Thymus (tissue), 11 donors: ENCODE data around the gene SLFN14. TPM values are rescaled to one million over a fixed set of nuclear protein-coding genes. Genes with fewer than 3 reads are reported as not detected.
"Not testable (repeated sequence)": the region's sequence is repeated elsewhere in the genome, so short reads cannot be mapped to it uniquely, and the experiment has no call there.

Source experiments
- DNase-seq, 9 donors: peaks; one replicate each; pipeline ENCODE4 v3.0.0-alpha.2; 2013; ENCODE audit warnings: low spot score in 9 of 9, low read depth in 6 of 9, missing footprints in 1 of 9
- H3K27ac ChIP-seq, 2 donors: one replicate each; pipeline ENCODE4 v1.5.1; 2013; ENCODE audit warnings: control low read depth in 1 of 2, low read depth in 1 of 2, low read length in 1 of 2, mild to moderate bottlenecking in 1 of 2, moderate library complexity in 1 of 2
- H3K27me3 ChIP-seq, 2 donors: one replicate each; pipeline ENCODE4 v1.5.1; 2013; ENCODE audit warnings: low read length in 1 of 2; ENCODE audit not compliant: control insufficient read depth in 2 of 2, insufficient read depth in 1 of 2
- H3K36me3 ChIP-seq, 2 donors: one replicate each; pipeline ENCODE4 v1.5.1; 2013; ENCODE audit warnings: low read length in 1 of 2, mild to moderate bottlenecking in 1 of 2, moderate library complexity in 1 of 2; ENCODE audit not compliant: control insufficient read depth in 2 of 2, insufficient read depth in 2 of 2
- H3K4me1 ChIP-seq, 2 donors: one replicate each; pipeline ENCODE4 v1.5.1; 2013; ENCODE audit warnings: low read length in 2 of 2; ENCODE audit not compliant: control insufficient read depth in 2 of 2, insufficient read depth in 2 of 2
- H3K4me3 ChIP-seq, 2 donors: one replicate each; pipeline ENCODE4 v1.5.1; 2013; ENCODE audit warnings: low read length in 2 of 2, control low read depth in 1 of 2, mild to moderate bottlenecking in 1 of 2
- H3K9me3 ChIP-seq, 2 donors: one replicate each; pipeline ENCODE4 v1.5.1; 2013; ENCODE audit warnings: low read length in 1 of 2, mild to moderate bottlenecking in 1 of 2; ENCODE audit not compliant: control insufficient read depth in 2 of 2, insufficient read depth in 1 of 2
- WGBS: extraction: QIAGEN DNeasy Blood & Tissue Kit; methylation state at CpG from one replicate; pipeline ENCODE4 v1.1.7; 2013; 5-methylcytosine and 5-hydroxymethylcytosine counted together
- polyA plus RNA-seq: library from polyadenylated mRNA; stranded (reverse); fragments of 200-250 nt; gene quantifications from one replicate; pipeline ENCODE4 v1.2.3, GENCODE V29; 2013
- total RNA-seq: library from RNA; stranded (reverse); fragments of 120-200 nt; gene quantifications from one replicate; pipeline ENCODE4 v1.2.4, GENCODE V29; 2013
- donor health status: healthy.

The SLFN14 gene
- total and polyA plus RNA-seq, 2 donors, result 0.02 to 0.19 TPM

- 60% methylated on average over 1 of the region's 1 CpG for WGBS
- H3K4me1 ChIP-seq, result peaks cover 0 to 6% of the 10 kb centered on the region in 2 donors
- no peaks in the 10 kb centered on the region for H3K9me3 ChIP-seq
- no peaks in the 10 kb centered on the region for H3K36me3 ChIP-seq
- no peaks in the 10 kb centered on the region for H3K27me3 ChIP-seq
- H3K4me3 ChIP-seq, result no peak overlapping the region
- H3K27ac ChIP-seq, result no peak overlapping the region
- DNase-seq, result no peak
Measured at GRCh38 chr17:35521150-35521549, 39.5 kb downstream of the SLFN14 start.

GRCh38 chr17:35519906-35520442 is 40.6 kb downstream of the SLFN14 start:
- H3K4me3 ChIP-seq, result no peak overlapping the region
- WGBS, result 98% methylated on average over 8 of the region's 8 CpGs
- no peak for DNase-seq
- H3K4me1 ChIP-seq, result peaks cover 0 to 6% of the 10 kb centered on the region in 2 donors
- H3K27me3 ChIP-seq, result no peaks in the 10 kb centered on the region
- H3K27ac ChIP-seq, result no peak overlapping the region
- no peaks in the 10 kb centered on the region for H3K9me3 ChIP-seq
- no peaks in the 10 kb centered on the region for H3K36me3 ChIP-seq

GRCh38 chr17:35519439-35519838 is 41.2 kb downstream of the SLFN14 start:
- Histone ChIP-seq H3K27ac (no peak overlapping the region), H3K4me1 (peaks cover 0 to 6% of the 10 kb centered on the region in 2 donors), H3K4me3 (no peak overlapping the region), H3K36me3 (no peaks in the 10 kb centered on the region), H3K9me3 (no peaks in the 10 kb centered on the region), H3K27me3 (no peaks in the 10 kb centered on the region)
- DNase-seq, result no peak
- 89% methylated on average over 3 of the region's 3 CpGs for WGBS

GRCh38 chr17:35518431-35518830 is 42.2 kb downstream of the SLFN14 start:
- not testable (repeated sequence) for H3K27ac ChIP-seq, H3K9me3 ChIP-seq, DNase-seq, H3K36me3 ChIP-seq, H3K4me1 ChIP-seq, H3K4me3 ChIP-seq, H3K27me3 ChIP-seq
- 70% methylated on average over 5 of the region's 5 CpGs for WGBS

- no peaks in the 10 kb centered on the region for H3K4me1 ChIP-seq
- DNase-seq, result no peak
- H3K27ac ChIP-seq, result no peak overlapping the region
- 85% methylated on average over 21 of the region's 21 CpGs for WGBS
- H3K36me3 ChIP-seq, result no peaks in the 10 kb centered on the region
- no peaks in the 10 kb centered on the region for H3K27me3 ChIP-seq
- H3K4me3 ChIP-seq, result no peak overlapping the region
- H3K9me3 ChIP-seq, result no peaks in the 10 kb centered on the region
Measured at GRCh38 chr17:35515027-35515426, 45.6 kb downstream of the SLFN14 start.

GRCh38 chr17:35514564-35514963 is 46.1 kb downstream of the SLFN14 start:
- DNase-seq, result no peak
- Histone ChIP-seq H3K4me3 (no peak overlapping the region), H3K27me3 (no peaks in the 10 kb centered on the region), H3K36me3 (no peaks in the 10 kb centered on the region), H3K27ac (no peak overlapping the region), H3K4me1 (no peaks in the 10 kb centered on the region), H3K9me3 (no peaks in the 10 kb centered on the region)
- 93% methylated on average over 2 of the region's 2 CpGs for WGBS

Other genes with a start within 250 kb of the SLFN14 start
- gene SLFN11, start 187.2 kb downstream of the SLFN14 start, total RNA-seq, result 34.7 TPM
- gene SLFN11, start 187.2 kb downstream of the SLFN14 start, polyA plus RNA-seq, result 9.4 TPM
- 9.7 TPM for gene SLFN12, start 128.3 kb downstream of the SLFN14 start, total RNA-seq
- 3.4 TPM for gene SLFN12, start 128.3 kb downstream of the SLFN14 start, polyA plus RNA-seq
- 14.2 TPM for gene SLFN13, start 112.1 kb downstream of the SLFN14 start, total RNA-seq
- gene SLFN13, start 112.1 kb downstream of the SLFN14 start, polyA plus RNA-seq, result 4.2 TPM
- 3.7 TPM for gene SLFN12L, start 23.1 kb downstream of the SLFN14 start, total RNA-seq
- 1.2 TPM for gene SLFN12L, start 23.1 kb downstream of the SLFN14 start, polyA plus RNA-seq
- gene PEX12, start 17.8 kb upstream of the SLFN14 start, total RNA-seq, result 5.0 TPM
- 4.8 TPM for gene PEX12, start 17.8 kb upstream of the SLFN14 start, polyA plus RNA-seq
- 34.7 TPM for gene AP2B1, start 26.5 kb upstream of the SLFN14 start, total RNA-seq
- 39.1 TPM for gene AP2B1, start 26.5 kb upstream of the SLFN14 start, polyA plus RNA-seq
- 0.76 TPM for gene RASL10B, start 170.8 kb upstream of the SLFN14 start, total RNA-seq
- 0.80 TPM for gene RASL10B, start 170.8 kb upstream of the SLFN14 start, polyA plus RNA-seq
- gene GAS2L2, start 192.4 kb upstream of the SLFN14 start, total RNA-seq, result not detected
- gene GAS2L2, start 192.4 kb upstream of the SLFN14 start, polyA plus RNA-seq, result 0.21 TPM
- gene C17orf50, start 200.1 kb upstream of the SLFN14 start, total RNA-seq, result 0.09 TPM
- 0.14 TPM for gene C17orf50, start 200.1 kb upstream of the SLFN14 start, polyA plus RNA-seq
- 1.1 TPM for gene MMP28, start 234.8 kb upstream of the SLFN14 start, total RNA-seq
- 4.7 TPM for gene MMP28, start 234.8 kb upstream of the SLFN14 start, polyA plus RNA-seq
- 26.1 TPM for gene TAF15, start 248.7 kb upstream of the SLFN14 start, total RNA-seq
- gene TAF15, start 248.7 kb upstream of the SLFN14 start, polyA plus RNA-seq, result 95.9 TPM